Posterior cingulate gyrus (tissue), 11 donors: ENCODE data around the gene DDN.
A peak's percentile ranks its signal among the peaks of the same experiment; 100 is the strongest.

ENCODE experiments used
- DNase-seq, 10 donors: peaks; one replicate each; pipeline versions ENCODE4 v3.0.0 to v3.0.0-alpha.2; 2020 to 2021; ENCODE audit warnings: mixed read lengths in 3 of 10
- intact Hi-C: fragments of 100-400 bp; cut with DNase I; formaldehyde crosslinking; loops from one replicate; pipeline ENCODE4 v1.15.1; 2023

Gene DDN

GRCh38 chr12:48972213-48972951 is 26.8 kb downstream of the DDN start:
- DNase-seq: no peak
- intact Hi-C loops: no loop called here

- DNase-seq: no peak
- intact Hi-C loops: no loop called here
These were observed 28.4 kb downstream of the DDN start for GRCh38 chr12:48970702-48971334.

GRCh38 chr12:48969833-48970701 is 29.1 kb downstream of the DDN start:
- peak in 1 of 10 donors; percentile 90 for DNase-seq
- intact Hi-C loops: no loop called here

GRCh38 chr12:48969160-48969771 is 29.9 kb downstream of the DDN start:
- intact Hi-C loops: no loop called here

GRCh38 chr12:48968467-48968866 is 30.7 kb downstream of the DDN start:
- DNase-seq: no peak

More at GRCh38 chr12:48969160-48969771, 29.9 kb downstream of the DDN start:
- no peak for DNase-seq

GRCh38 chr12:48967991-48968390 is 31.2 kb downstream of the DDN start:
- intact Hi-C loops: no loop called here

More at GRCh38 chr12:48968467-48968866, 30.7 kb downstream of the DDN start:
- intact Hi-C loops: no loop called here

GRCh38 chr12:48966177-48966895 is 32.8 kb downstream of the DDN start:
- intact Hi-C loops: no loop called here
- no peak for DNase-seq

More at GRCh38 chr12:48967991-48968390, 31.2 kb downstream of the DDN start:
- DNase-seq: no peak

- intact Hi-C loops: no loop called here
These were observed 33.8 kb downstream of the DDN start for GRCh38 chr12:48965298-48965838.

GRCh38 chr12:48961801-48962200 is 37.4 kb downstream of the DDN start:
- intact Hi-C loops: no loop called here
- DNase-seq: no peak

More at GRCh38 chr12:48965298-48965838, 33.8 kb downstream of the DDN start:
- DNase-seq: peak in 1 of 10 donors; percentile 8

GRCh38 chr12:48961331-48961730 is 37.8 kb downstream of the DDN start:
- DNase-seq: no peak
- intact Hi-C loops: no loop called here

- intact Hi-C loops: loop anchor here (1.0 kb wide), 1 partner anchor 28 kb away; no protein-coding TSS in a partner anchor
- no peak for DNase-seq
These were observed 38.3 kb downstream of the DDN start for GRCh38 chr12:48960834-48961233.

- DNase-seq: no peak
- intact Hi-C loops: no loop called here
These were observed 41.2 kb downstream of the DDN start for GRCh38 chr12:48958049-48958388.

- intact Hi-C loops: no loop called here
These were observed 41.8 kb downstream of the DDN start, which contains the start of gene ARF3 for GRCh38 chr12:48957141-48958048. TSS of gene ARF3 (minus strand) at chr12:48957487. CDS start at chr12:48941095, 16,392 bp downstream.

GRCh38 chr12:48956279-48957140 is 42.7 kb downstream of the DDN start:
- intact Hi-C loops: no loop called here
- DNase-seq: peak in 9 of 10 donors; percentile 47 to 97 (median 79)

More at GRCh38 chr12:48957141-48958048, 41.8 kb downstream of the DDN start, which contains the start of gene ARF3:
- DNase-seq: peak; percentile 85 to 98 (median 90)

GRCh38 chr12:48954841-48955501 is 44.2 kb downstream of the DDN start:
- DNase-seq: no peak
- intact Hi-C loops: no loop called here

GRCh38 chr12:48954061-48954460 is 45.1 kb downstream of the DDN start:
- intact Hi-C loops: no loop called here
- no peak for DNase-seq

- no peak for DNase-seq
- intact Hi-C loops: no loop called here
These were observed 46.5 kb downstream of the DDN start for GRCh38 chr12:48952691-48953090.
